GM12801 (cell line): Measurements from ENCODE around the gene SORCS2.

Experiments
- TF ChIP-seq, protein P1 (sequence below): IDR thresholded peaks from one replicate; pipeline ENCODE4 v1.5.1; 2011; ENCODE audit warnings: control low read depth; ENCODE audit not compliant: insufficient read length; ENCODE audit errors: extremely low read depth

SORCS2 gene

DNA sequence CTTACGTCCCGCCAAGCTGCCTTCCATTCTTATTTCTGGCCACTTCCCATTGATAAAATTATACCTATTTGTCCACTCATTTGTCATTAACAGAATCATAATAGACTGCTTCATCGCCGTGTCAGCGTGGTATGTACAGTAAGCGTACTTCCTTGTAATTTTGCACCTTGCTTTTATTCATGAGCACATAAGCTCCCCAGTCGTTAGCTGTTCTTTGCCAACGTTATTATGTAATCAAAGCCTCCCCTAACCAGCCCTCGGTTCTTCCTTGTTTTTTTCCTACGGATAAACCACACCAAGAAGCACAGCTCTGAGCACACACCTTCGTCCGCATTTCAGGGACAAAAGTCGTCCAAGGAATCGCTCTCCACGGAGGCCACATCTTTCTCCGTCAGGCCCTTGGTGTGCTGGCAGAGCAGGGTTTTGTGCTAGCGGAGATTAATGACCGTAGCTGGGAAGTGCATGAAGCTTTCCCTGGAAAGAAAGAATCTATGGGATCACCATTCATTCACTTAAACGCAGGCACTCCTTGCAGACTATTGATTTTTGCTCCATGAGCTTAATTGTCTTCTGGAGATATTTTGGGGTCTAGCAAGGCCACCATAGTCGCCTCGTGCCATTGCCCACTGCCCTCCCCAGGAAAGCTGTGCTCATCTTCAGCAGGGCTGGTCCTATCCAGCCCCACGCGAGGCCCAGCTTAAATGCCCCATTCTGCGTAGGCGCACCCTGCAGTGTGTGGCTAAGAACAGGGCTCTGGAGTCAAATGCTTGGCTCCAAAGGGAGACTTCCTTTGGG is 443.3 kb downstream of the SORCS2 start:
- TF ChIP-seq, protein P1, sequence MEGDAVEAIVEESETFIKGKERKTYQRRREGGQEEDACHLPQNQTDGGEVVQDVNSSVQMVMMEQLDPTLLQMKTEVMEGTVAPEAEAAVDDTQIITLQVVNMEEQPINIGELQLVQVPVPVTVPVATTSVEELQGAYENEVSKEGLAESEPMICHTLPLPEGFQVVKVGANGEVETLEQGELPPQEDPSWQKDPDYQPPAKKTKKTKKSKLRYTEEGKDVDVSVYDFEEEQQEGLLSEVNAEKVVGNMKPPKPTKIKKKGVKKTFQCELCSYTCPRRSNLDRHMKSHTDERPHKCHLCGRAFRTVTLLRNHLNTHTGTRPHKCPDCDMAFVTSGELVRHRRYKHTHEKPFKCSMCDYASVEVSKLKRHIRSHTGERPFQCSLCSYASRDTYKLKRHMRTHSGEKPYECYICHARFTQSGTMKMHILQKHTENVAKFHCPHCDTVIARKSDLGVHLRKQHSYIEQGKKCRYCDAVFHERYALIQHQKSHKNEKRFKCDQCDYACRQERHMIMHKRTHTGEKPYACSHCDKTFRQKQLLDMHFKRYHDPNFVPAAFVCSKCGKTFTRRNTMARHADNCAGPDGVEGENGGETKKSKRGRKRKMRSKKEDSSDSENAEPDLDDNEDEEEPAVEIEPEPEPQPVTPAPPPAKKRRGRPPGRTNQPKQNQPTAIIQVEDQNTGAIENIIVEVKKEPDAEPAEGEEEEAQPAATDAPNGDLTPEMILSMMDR: no peak

- TF ChIP-seq, protein P1: no peak
Observed at GRCh38 chr4:7636240-7636508, 443.8 kb downstream of the SORCS2 start.

DNA sequence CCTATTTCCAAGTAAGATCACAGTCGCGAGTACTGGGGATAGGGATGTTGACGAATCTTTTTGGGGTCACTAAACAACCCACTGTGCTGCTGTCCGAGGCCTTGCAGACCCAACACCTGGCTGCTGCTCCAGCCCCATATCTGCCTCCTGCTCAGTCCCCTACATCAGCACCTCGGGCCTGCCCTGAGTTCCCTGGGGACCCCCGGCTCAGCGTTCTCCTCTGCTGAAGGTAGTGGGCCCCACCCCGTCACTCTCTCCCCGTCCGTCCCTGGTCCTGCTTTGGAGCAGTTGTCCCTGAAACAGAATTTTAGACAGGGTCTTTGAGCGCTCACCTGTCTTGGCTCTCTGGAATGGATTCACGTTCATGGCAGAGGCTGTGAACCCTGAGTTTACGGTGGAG is 444.8 kb downstream of the SORCS2 start:
- TF ChIP-seq, protein P1: no peak

DNA sequence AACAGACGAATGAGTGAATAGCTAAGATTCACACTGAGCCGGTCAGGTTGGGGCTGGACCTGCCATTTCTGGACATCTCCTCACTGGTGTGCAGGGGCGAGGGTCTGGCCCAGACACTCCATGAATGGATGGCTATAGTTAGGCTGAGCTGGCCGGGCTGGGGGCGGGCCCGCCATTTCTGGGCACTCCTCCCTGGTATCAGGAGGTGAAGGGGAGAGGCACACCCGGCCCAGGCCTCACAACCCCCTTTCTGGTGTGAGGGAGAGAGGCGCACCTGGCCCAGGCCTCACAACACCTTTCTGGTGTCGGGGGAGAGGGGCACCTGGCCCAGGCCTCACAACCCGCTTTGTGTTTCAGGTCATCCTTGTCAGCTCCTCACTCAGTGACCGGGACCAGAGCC is 445.6 kb downstream of the SORCS2 start:
- TF ChIP-seq, protein P1: no peak

DNA sequence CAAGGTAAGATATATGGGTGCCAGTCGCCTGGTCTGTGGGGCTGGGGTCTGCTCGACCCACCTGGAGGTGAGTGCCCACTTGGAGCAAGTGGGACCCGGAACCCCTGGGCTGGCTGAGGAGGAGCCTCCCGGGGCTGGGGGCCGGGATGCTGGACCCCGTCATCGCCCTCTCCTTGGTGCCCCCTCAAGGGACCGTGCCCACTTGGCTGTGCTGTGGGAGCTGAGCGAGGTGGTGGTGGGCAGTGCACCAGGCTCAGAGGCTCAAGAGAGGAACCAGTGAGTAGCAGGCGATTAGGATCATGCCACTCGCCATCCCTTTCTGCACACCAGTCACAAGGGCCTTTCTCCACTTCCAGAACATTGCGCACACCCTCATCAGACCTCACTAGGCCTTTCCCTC is 446.2 kb downstream of the SORCS2 start:
- TF ChIP-seq, protein P1: no peak

GRCh38 chr4:7638984-7639789 is 446.8 kb downstream of the SORCS2 start:
- TF ChIP-seq, protein P1: no peak

DNA sequence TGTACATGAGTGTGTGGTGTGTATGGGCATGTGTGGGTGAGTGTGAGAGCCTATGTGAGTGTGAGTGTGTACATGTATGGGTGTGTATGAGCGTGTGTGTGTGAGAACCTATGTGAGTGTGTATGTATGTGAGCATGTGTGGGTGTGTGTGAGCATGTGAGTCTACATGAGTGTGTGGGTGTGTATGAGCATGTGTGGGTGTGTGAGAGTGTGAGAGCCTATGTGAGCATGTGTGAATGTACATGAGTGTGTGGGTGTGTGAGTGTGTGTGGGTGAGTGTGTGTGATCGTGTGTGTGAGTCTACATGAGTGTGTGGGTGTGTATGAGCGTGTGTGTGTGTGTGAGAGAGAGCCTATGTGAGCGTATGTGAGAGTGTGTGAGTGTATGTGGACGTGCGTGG is 447.8 kb downstream of the SORCS2 start:
- TF ChIP-seq, protein P1: no peak
